K562 (cell line): Measurements from ENCODE around the gene ADRB1. TPM values are rescaled to one million over a fixed set of nuclear protein-coding genes. Genes with fewer than 3 reads are reported as not detected.

Experiments
- ATAC-seq: fragments of 200-7000 bp; cut with Tn5 transposase; 3 replicates; pipeline ENCODE4 v1.9.1; 2020; ENCODE audit warnings: moderate library complexity
- BruUV-seq: library from RNA; stranded (reverse); fragments of 400-500 nt; replicated peaks from 2 replicates; lab custom pipeline; 2021; lab: Mats Ljungman, UMichigan
- CTCF ChIA-PET: fragments of 300-600 bp; formaldehyde crosslinking; extraction: SDS; loops from one replicate; lab custom pipeline; 2021; ENCODE audit warnings: low intra/inter-chr PET ratio; lab: Yijun Ruan, JAX
- POLR2A ChIA-PET: fragments of 300-600, 350-650 bp; sonication (Branson Sonifier 250); formaldehyde crosslinking; extraction: SDS; loops from one replicate; lab custom pipeline; 2021; ENCODE audit warnings: antibody characterized with exemption, inconsistent platforms; lab: Yijun Ruan, JAX
- DNase-seq, 4 experiments: peaks; one replicate each; pipeline versions ENCODE4 v3.0.0 to v3.0.0-alpha.2; 2011 to 2018; ENCODE audit warnings: low spot score in 3 of 4, mixed read lengths in 3 of 4; ENCODE audit errors: extremely low read depth in 1 of 4
- FAIRE-seq: peaks from 2 replicates; lab custom pipeline; 2011; peaks lifted over from hg19 to GRCh38; lab: Jason Lieb, UNC
- H2AFZ ChIP-seq: 2 replicates; pipeline ENCODE4 v1.6.0; 2011; ENCODE audit warnings: low read depth, low read length, control low read depth, inconsistent platforms
- H3K27ac ChIP-seq: fragments of 200-600 bp; 3 replicates; pipeline ENCODE4 v1.8.0; 2011; ENCODE audit warnings: low read depth, mild to moderate bottlenecking, control low read depth, inconsistent platforms, low read length, moderate library complexity, mixed read lengths; ENCODE audit errors: extremely low read depth
- H3K27me3 ChIP-seq, 2 experiments: fragments of 300-600 bp in 1 of 2; 2 replicates in 1 of 2; 3 replicates in 1 of 2; pipeline versions ENCODE4 v1.6.0 to v1.8.0; 2011; ENCODE audit warnings: inconsistent platforms in 2 of 2, low read length in 2 of 2, mild to moderate bottlenecking in 1 of 2, mixed read lengths in 1 of 2, moderate library complexity in 1 of 2; ENCODE audit not compliant: control insufficient read depth in 2 of 2, insufficient read depth in 2 of 2
- H3K36me3 ChIP-seq: fragments of 300-600 bp; 3 replicates; pipeline ENCODE4 v1.8.0; 2011; ENCODE audit warnings: mild to moderate bottlenecking, low read length, inconsistent platforms; ENCODE audit not compliant: control insufficient read depth, insufficient read depth
- H3K4me1 ChIP-seq, 2 experiments: fragments of 200-600 bp in 1 of 2; replicated peaks in 1 of 2; 2 replicates in 1 of 2; 3 replicates in 1 of 2; pipeline versions ENCODE4 v1.5.1 to v1.8.0; 2011; ENCODE audit warnings: inconsistent platforms in 2 of 2, low read length in 2 of 2, mild to moderate bottlenecking in 1 of 2, mixed read lengths in 1 of 2, moderate library complexity in 1 of 2; ENCODE audit not compliant: control insufficient read depth in 2 of 2, insufficient read depth in 2 of 2
- H3K4me2 ChIP-seq: 2 replicates; pipeline ENCODE4 v1.6.1; 2011; ENCODE audit warnings: low read length, control low read depth, inconsistent platforms, mixed read lengths; ENCODE audit not compliant: insufficient read depth
- H3K4me3 ChIP-seq: fragments of 200-600 bp; sonication (generic), shearing (Covaris generic); 2 replicates; pipeline ENCODE4 v1.5.1; 2016; ENCODE audit warnings: control low read depth, inconsistent platforms
- H3K79me2 ChIP-seq: fragments of 200-600 bp; 3 replicates; pipeline ENCODE4 v1.8.0; 2011; ENCODE audit warnings: low read length, inconsistent platforms; ENCODE audit not compliant: control insufficient read depth, insufficient read depth
- H3K9ac ChIP-seq, 2 experiments: 2 replicates each; pipeline versions ENCODE4 v1.6.0 to v1.6.1; 2011; ENCODE audit warnings: low read depth in 2 of 2, low read length in 2 of 2, control low read depth in 1 of 2, inconsistent platforms in 1 of 2, mild to moderate bottlenecking in 1 of 2, mixed read lengths in 1 of 2; ENCODE audit not compliant: insufficient read depth in 1 of 2
- H3K9me1 ChIP-seq: one replicate; pipeline ENCODE4 v1.6.0; 2011; ENCODE audit warnings: inconsistent platforms, mild to moderate bottlenecking, low read length, moderate library complexity; ENCODE audit not compliant: control insufficient read depth, insufficient read depth
- H3K9me3 ChIP-seq: replicated peaks from 2 replicates; pipeline ENCODE4 v1.5.1; 2011; ENCODE audit warnings: low read depth, low read length, inconsistent platforms; ENCODE audit not compliant: control insufficient read depth, insufficient read depth
- H4K20me1 ChIP-seq: replicated peaks from 2 replicates; pipeline ENCODE4 v1.6.1; 2011; ENCODE audit warnings: low read length, inconsistent platforms, mixed read lengths; ENCODE audit not compliant: control insufficient read depth, insufficient read depth
- CCNT2 ChIP-seq: IDR thresholded peaks from 2 replicates; pipeline ENCODE4 v1.6.1; 2011; ENCODE audit warnings: borderline replicate concordance, low read depth, mild to moderate bottlenecking, moderate library complexity, mixed read lengths, low read length; ENCODE audit not compliant: insufficient read length; ENCODE audit errors: extremely low read depth
- POLR2B ChIP-seq: fragments of 450-650 bp; IDR thresholded peaks from 2 replicates; pipeline ENCODE4 v1.6.1; 2018; ENCODE audit warnings: low read depth; ENCODE audit not compliant: partially characterized antibody
- SRF ChIP-seq, 2 experiments: fragments of 250-450, 450-650 bp in 1 of 2; sonication (Bioruptor Pico) in 1 of 2; sonication (generic) in 1 of 2; formaldehyde crosslinking; IDR thresholded peaks; 2 replicates each; pipeline versions ENCODE4 v1.5.0 to v1.5.1; 2020 to 2022; ENCODE audit warnings: mild to moderate bottlenecking in 1 of 2, missing genetic modification reagents in 1 of 2
- WGBS: fragments of 100-300 bp; shearing (Covaris generic); methylation state at CpG from one replicate; pipeline ENCODE4 v1.1.6; 2016; ENCODE audit warnings: low coverage, mixed read lengths; ENCODE audit not compliant: insufficient coverage; ENCODE audit errors: missing lambda C conversion rate; 5-methylcytosine and 5-hydroxymethylcytosine counted together
- in situ Hi-C: fragments of 300-500 bp; cut with MboI; formaldehyde crosslinking; loops from 4 replicates; pipeline ENCODE4 v1.15.0; 2018; ENCODE audit warnings: inconsistent platforms, mixed read lengths
- intact Hi-C: fragments of 100-400 bp; cut with micrococcal nuclease; formaldehyde crosslinking; loops from 2 replicates; pipeline ENCODE4 v1.14.2; 2022
- polyA plus RNA-seq, 8 experiments: library from polyadenylated mRNA; depleted of rRNA in 4 of 8; stranded (reverse) in 5 of 8; unstranded in 3 of 8; fragments of >200 nt; fragmentation: Nextera tagmentation in 2 of 8; fragmentation: Illumina TruSeq in 1 of 8; extraction: Ambion mirVana in 2 of 8; extraction: Trizol in 1 of 8; gene quantifications; 2 replicates each; pipeline versions ENCODE4 v1.2.1 to v1.2.3, GENCODE V29; 2011 to 2014; ENCODE audit warnings: inconsistent platforms in 1 of 8, missing spikeins in 1 of 8
- total RNA-seq, 7 experiments: library from RNA; depleted of rRNA in 6 of 7; stranded (reverse); fragments of >200 nt in 6 of 7; fragmentation: Illumina TruSeq in 2 of 7; extraction: Trizol in 2 of 7; gene quantifications; 2 replicates each; pipeline versions ENCODE4 v1.2.1 to v1.2.3, GENCODE V29; 2011 to 2021; ENCODE audit warnings: low replicate concordance in 1 of 7
- TF ChIP-seq, protein P1 (sequence below): fragments of 450-650 bp; IDR thresholded peaks from 2 replicates; pipeline ENCODE4 v1.6.1; 2016; ENCODE audit warnings: low read depth, mild to moderate bottlenecking, moderate library complexity
- TF ChIP-seq, protein P2 (sequence below): fragments of 450-650 bp; IDR thresholded peaks from 2 replicates; pipeline ENCODE4 v1.6.1; 2018; ENCODE audit not compliant: partially characterized antibody

ADRB1 gene
- total and polyA plus RNA-seq, 9 of the 15 experiments (the other 6 are each of a cell fraction or from before 2014, with no cell fraction given): 0.07 to 0.11 (median 0.09) TPM; not detected in 6

DNA sequence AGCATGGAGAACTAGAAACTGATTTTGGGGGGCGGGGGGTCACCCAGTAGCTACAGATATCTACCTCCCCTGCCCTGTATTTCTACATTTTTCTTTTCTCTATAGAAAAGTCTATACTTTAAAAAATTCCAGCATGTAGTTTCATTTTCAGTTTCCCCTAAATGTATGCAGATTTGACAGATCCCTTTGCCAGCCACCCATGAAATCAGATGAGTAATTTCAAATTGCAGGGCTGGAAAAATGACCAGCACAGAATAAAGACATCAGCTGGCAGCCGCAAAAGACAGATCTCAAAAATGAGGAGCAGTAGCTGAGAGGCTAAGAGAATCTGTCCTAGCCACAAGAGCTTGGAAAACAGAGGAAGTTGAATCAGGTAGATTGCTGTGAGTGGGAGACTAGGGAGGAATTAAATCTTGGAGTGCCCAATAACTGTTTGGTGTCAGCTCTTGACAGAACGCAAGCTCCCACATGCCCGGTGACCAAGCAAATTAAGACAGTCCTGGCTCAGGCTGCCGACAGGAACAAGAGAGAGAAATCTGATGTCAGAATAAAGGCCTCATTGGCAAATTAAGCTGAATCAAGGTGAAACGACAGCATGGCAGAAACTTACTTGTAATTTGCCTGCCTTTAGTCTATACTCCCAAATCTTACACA lies 24.5 kb downstream of the ADRB1 start (continued):
- no peak for TF ChIP-seq POLR2B
- no peak for TF ChIP-seq CCNT2

DNA sequence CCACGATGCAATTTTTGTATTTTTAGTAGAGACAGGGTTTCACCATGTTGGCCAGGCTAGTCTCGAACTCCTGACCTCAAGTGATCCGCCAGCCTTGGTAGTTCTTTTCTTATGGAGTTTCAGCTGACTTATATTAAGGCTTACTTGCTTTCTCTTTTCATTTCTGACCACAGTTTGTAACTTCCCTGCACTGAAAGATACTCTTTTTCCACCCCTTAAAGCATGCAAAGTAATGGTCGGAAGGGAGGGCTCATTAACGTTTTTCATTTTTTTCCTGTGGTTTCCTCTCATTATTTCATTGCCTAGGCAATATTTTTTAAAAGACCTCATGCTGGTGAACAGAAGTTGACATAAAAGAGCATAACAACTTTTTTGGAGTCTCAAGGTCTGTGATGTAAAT lies 27.0 kb downstream of the ADRB1 start:
- Histone ChIP-seq H3K4me3 (no peak overlapping the region), H4K20me1 (no peaks in the 10 kb centered on the region), H2AFZ (no peak overlapping the region), H3K79me2 (no peaks in the 10 kb centered on the region), H3K9me3 (no peaks in the 10 kb centered on the region), H3K4me2 (no peak overlapping the region), H3K36me3 (no peaks in the 10 kb centered on the region), H3K27me3 (peaks cover 0 to 2% of the 10 kb centered on the region in 2 experiments; a peak in 2 of 5 replicates), H3K4me1 (no peaks in the 10 kb centered on the region), H3K27ac (no peak overlapping the region), H3K9ac (no peak overlapping the region), H3K9me1 (no peaks in the 10 kb centered on the region)
- in situ Hi-C loops (no loop called here), intact Hi-C loops (no loop called here)
- POLR2A ChIA-PET: no interaction called here
- ATAC-seq: no peak
- no peak for DNase-seq
- TF ChIP-seq, protein P1, sequence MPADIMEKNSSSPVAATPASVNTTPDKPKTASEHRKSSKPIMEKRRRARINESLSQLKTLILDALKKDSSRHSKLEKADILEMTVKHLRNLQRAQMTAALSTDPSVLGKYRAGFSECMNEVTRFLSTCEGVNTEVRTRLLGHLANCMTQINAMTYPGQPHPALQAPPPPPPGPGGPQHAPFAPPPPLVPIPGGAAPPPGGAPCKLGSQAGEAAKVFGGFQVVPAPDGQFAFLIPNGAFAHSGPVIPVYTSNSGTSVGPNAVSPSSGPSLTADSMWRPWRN: no peak
- TF ChIP-seq SRF (CRISPR knock-in tag; IDR thresholded peaks at IDR 0.05): no peak
- TF ChIP-seq, protein P2, sequence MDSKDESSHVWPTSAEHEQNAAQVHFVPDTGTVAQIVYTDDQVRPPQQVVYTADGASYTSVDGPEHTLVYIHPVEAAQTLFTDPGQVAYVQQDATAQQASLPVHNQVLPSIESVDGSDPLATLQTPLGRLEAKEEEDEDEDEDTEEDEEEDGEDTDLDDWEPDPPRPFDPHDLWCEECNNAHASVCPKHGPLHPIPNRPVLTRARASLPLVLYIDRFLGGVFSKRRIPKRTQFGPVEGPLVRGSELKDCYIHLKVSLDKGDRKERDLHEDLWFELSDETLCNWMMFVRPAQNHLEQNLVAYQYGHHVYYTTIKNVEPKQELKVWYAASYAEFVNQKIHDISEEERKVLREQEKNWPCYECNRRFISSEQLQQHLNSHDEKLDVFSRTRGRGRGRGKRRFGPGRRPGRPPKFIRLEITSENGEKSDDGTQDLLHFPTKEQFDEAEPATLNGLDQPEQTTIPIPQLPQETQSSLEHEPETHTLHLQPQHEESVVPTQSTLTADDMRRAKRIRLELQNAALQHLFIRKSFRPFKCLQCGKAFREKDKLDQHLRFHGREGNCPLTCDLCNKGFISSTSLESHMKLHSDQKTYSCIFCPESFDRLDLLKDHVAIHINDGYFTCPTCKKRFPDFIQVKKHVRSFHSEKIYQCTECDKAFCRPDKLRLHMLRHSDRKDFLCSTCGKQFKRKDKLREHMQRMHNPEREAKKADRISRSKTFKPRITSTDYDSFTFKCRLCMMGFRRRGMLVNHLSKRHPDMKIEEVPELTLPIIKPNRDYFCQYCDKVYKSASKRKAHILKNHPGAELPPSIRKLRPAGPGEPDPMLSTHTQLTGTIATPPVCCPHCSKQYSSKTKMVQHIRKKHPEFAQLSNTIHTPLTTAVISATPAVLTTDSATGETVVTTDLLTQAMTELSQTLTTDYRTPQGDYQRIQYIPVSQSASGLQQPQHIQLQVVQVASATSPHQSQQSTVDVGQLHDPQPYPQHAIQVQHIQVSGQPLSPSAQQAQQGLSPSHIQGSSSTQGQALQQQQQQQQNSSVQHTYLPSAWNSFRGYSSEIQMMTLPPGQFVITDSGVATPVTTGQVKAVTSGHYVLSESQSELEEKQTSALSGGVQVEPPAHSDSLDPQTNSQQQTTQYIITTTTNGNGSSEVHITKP: no peak
- WGBS: 0% methylated on average over 4 of the region's 5 CpGs
- FAIRE-seq: no peak
- BruUV-seq: no TSS peak
- CTCF ChIA-PET: no interaction called here
